Coronary artery (tissue), 2 donors: ENCODE measurements around the gene TTYH2.

ENCODE experiments used
- DNase-seq: peaks from one replicate; pipeline ENCODE4 v3.0.0-alpha.2; 2017; ENCODE audit warnings: low spot score
- H3K27ac ChIP-seq, 2 donors: fragments of 200-600 bp; sonication (generic); one replicate each; pipeline ENCODE4 v1.5.1; 2016 to 2019
- H3K4me3 ChIP-seq: fragments of 200-600 bp; sonication (generic); 2 replicates; pipeline ENCODE4 v1.5.1; 2016; ENCODE audit warnings: mild to moderate bottlenecking, moderate library complexity
- CTCF ChIP-seq: fragments of 200-600 bp; sonication (generic); IDR thresholded peaks from one replicate; pipeline ENCODE4 v1.5.1; 2019; ENCODE audit warnings: antibody characterized with exemption

The TTYH2 gene

GRCh38 chr17:74201250-74201649, 12.1 kb upstream of the TTYH2 start:
- H3K4me3 ChIP-seq: no peak overlapping the region
- no peak for DNase-seq
- H3K27ac ChIP-seq: no peak overlapping the region
- TF ChIP-seq CTCF: no peak

GRCh38 chr17:74201948-74202347, 11.4 kb upstream of the TTYH2 start:
- DNase-seq: no peak
- Histone ChIP-seq H3K27ac (no peak overlapping the region), H3K4me3 (no peak overlapping the region)
- TF ChIP-seq CTCF: no peak

- H3K4me3 ChIP-seq: peak overlapping the region; percentile 74
- TF ChIP-seq CTCF: no peak
- H3K27ac ChIP-seq: no peak overlapping the region
- no peak for DNase-seq
Observed at GRCh38 chr17:74202938-74203337, 10.4 kb upstream of the TTYH2 start.

GRCh38 chr17:74203439-74204240, 9.7 kb upstream of the TTYH2 start, which contains the start of gene RPL38:
Gene RPL38, plus strand, starts transcription at chr17:74203678. Its CDS starts 278 bp downstream, at chr17:74203956.
- DNase-seq: peak; percentile 94
- H3K4me3 ChIP-seq: peak within 1 kb of the TSS; percentile 74
- peak within 1 kb of the TSS; percentile 67 to 75 for H3K27ac ChIP-seq
- peak; percentile 89 for TF ChIP-seq CTCF

GRCh38 chr17:74204474-74204873, 8.9 kb upstream of the TTYH2 start:
- no peak for TF ChIP-seq CTCF
- no peak for DNase-seq
- peak overlapping the region; percentile 74 for H3K4me3 ChIP-seq
- peak overlapping the region; percentile 67 to 75 for H3K27ac ChIP-seq

- H3K27ac ChIP-seq: no peak overlapping the region
- no peak for DNase-seq
- H3K4me3 ChIP-seq: peak overlapping the region; percentile 74
- TF ChIP-seq CTCF: no peak
Observed at GRCh38 chr17:74205274-74205673, 8.1 kb upstream of the TTYH2 start.

- no peak for DNase-seq
- no peak for TF ChIP-seq CTCF
- no peak overlapping the region for H3K27ac ChIP-seq
- H3K4me3 ChIP-seq: no peak overlapping the region
Observed at GRCh38 chr17:74206332-74206818, 7.0 kb upstream of the TTYH2 start.
